GM19099 (cell line): Measurements from ENCODE around the gene RUNDC3A.

ENCODE experiments used
- POLR2A ChIP-seq: IDR thresholded peaks from 3 replicates; pipeline ENCODE4 v1.6.1; 2011; ENCODE audit warnings: low read depth; ENCODE audit not compliant: insufficient read length; ENCODE audit errors: extremely low read depth

Gene RUNDC3A

GRCh38 chr17:44310609-44311376 lies 2.4 kb downstream of the RUNDC3A start:
- no peak for TF ChIP-seq POLR2A

GRCh38 chr17:44311562-44312181 lies 3.3 kb downstream of the RUNDC3A start:
- TF ChIP-seq POLR2A, result no peak

GRCh38 chr17:44312396-44313104 lies 4.1 kb downstream of the RUNDC3A start:
- TF ChIP-seq POLR2A, result no peak

GRCh38 chr17:44314031-44314430 lies 5.6 kb downstream of the RUNDC3A start:
- no peak for TF ChIP-seq POLR2A

GRCh38 chr17:44314524-44314868 lies 6.1 kb downstream of the RUNDC3A start:
- TF ChIP-seq POLR2A, result no peak

- TF ChIP-seq POLR2A, result no peak
Observed at GRCh38 chr17:44314869-44315661, 6.7 kb downstream of the RUNDC3A start.

- TF ChIP-seq POLR2A, result no peak
Observed at GRCh38 chr17:44315760-44316731, 7.6 kb downstream of the RUNDC3A start.

- no peak for TF ChIP-seq POLR2A
Observed at GRCh38 chr17:44317545-44317944, 9.1 kb downstream of the RUNDC3A start.

GRCh38 chr17:44318077-44318892 lies 9.9 kb downstream of the RUNDC3A start:
- TF ChIP-seq POLR2A, result no peak

- TF ChIP-seq POLR2A, result no peak
Observed at GRCh38 chr17:44320066-44320465, 11.7 kb downstream of the RUNDC3A start.

GRCh38 chr17:44321246-44322120 lies 13.1 kb downstream of the RUNDC3A start:
- TF ChIP-seq POLR2A, result no peak

- TF ChIP-seq POLR2A, result no peak
Observed at GRCh38 chr17:44322236-44322895, 14.0 kb downstream of the RUNDC3A start.
